Renal pelvis (tissue), 4 donors: ENCODE results near the gene CNOT1. TPM values are rescaled to one million over a fixed set of nuclear protein-coding genes. Genes with fewer than 3 reads are reported as not detected.
"Not testable (repeated sequence)": the region's sequence is repeated elsewhere in the genome, so short reads cannot be mapped to it uniquely, and the experiment has no call there.

Experiments
- DNase-seq: peaks from one replicate; pipeline ENCODE4 v3.0.0-alpha.2; 2013
- polyA plus RNA-seq, 3 donors: library from polyadenylated mRNA; unstranded; fragments of 120-200 nt; gene quantifications; one replicate each; pipeline ENCODE4 v1.2.1, GENCODE V29; 2013; ENCODE audit not compliant: insufficient read length in 3 of 3

The CNOT1 gene
- polyA plus RNA-seq, 3 donors: 182 to 226 (median 194) TPM

GRCh38 chr16:58584831-58585505, 44.7 kb downstream of the CNOT1 start:
- no peak for DNase-seq

DNA sequence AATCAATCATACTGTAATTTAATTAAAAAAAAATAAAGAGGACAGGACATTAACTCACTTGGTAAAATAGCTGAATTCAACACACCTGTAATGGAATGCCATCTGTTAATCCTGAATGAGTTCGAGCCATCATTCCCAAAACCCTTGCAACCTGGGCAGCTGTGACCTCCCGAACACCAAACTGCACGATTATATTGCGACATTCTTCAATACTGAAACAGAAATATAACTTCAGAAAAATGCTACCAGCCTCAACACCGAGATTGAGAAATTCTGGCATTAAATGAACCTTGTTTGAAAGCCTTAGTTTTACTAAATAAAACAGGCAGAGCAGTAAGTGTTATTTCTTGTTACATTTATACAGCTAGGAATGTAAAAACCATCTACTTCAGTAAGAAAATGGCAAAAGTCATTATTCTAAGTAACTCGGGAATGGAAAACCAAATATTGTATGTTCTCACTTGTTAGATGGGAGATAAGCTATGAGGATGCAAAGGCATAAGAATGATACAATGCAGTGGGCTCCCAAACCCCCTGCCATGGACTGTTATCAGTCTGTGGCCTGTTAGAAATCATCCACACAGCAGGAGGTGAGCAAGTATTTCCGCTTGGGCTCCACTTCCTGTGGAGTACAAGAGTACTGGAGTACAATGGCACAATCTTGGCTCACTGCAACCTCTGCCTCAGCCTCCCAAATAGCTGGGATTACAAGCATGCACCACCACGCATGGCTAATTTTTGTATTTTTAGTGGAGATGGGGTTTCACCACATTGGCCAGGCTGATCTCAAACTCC, 46.5 kb downstream of the CNOT1 start:
- no peak for DNase-seq

GRCh38 chr16:58582133-58582532, 47.5 kb downstream of the CNOT1 start:
- no peak for DNase-seq

- DNase-seq: no peak
Observed at GRCh38 chr16:58579587-58579986, 50.0 kb downstream of the CNOT1 start.

DNA sequence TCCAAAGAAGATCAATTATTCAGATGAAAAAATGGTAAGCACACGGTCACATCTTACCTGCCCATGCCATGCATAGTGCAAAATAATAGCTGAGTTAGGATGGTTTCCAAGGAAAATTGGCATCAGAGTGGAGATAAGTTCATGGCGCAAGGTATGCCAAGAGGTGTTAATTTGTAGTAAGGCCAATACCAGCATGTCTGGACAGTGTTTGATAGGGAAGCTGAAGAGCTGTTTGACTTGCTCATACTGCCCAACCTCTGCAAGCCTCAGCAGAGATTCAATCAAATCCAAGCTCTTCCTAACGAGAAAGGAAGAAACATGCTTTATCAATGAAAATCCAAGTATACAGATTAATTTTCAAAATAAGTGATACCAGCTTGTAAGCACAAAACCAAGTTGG, 51.0 kb downstream of the CNOT1 start:
- no peak for DNase-seq

GRCh38 chr16:58577141-58577540, 52.5 kb downstream of the CNOT1 start:
- no peak for DNase-seq

GRCh38 chr16:58574895-58575294, 54.7 kb downstream of the CNOT1 start:
- DNase-seq: no peak

- not testable (repeated sequence) for DNase-seq
Observed at GRCh38 chr16:58565697-58566096, 63.9 kb downstream of the CNOT1 start.

- no peak for DNase-seq
Observed at GRCh38 chr16:58563775-58564174, 65.9 kb downstream of the CNOT1 start.

- DNase-seq: no peak
Observed at GRCh38 chr16:58563235-58563634, 66.4 kb downstream of the CNOT1 start.

DNA sequence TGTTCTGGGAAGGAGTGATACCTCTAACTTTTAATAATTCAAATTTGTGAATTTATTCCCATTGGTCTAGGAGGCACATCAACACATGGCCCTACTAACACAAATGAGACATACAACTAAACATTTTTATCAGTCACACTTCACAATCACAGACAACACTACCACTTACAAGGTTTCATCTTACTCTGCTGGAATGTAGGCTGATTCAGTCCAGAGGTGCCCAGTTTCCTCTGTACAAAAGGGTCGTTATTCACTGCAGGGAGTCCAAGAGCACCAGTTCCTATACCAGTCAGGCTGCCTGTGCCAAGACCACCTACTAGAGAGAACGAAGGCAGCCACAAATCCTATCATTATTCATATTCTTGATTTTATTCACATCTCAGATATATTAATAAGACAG, 72.9 kb downstream of the CNOT1 start:
- DNase-seq: no peak

DNA sequence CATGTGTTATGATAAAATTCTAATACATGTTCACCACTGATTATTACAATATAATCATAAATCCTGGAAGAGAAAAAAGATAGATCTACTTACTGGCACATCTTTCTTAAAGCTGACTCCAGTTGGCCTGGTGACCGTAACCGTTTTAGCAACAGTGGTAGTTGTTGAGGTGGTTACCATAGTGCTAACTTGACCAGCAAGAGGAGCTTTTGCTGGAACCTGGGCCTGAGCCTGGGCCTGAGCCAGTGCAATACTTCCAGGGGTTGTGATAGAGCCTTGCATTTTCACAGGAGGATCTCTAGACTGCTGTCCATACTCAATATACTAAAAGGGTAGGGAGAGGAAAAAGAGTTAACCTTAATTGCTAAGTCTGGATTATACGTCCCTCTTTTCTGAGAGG, 78.1 kb downstream of the CNOT1 start:
- DNase-seq: no peak

- DNase-seq: no peak
Observed at GRCh38 chr16:58548378-58548777, 81.2 kb downstream of the CNOT1 start.

- no peak for DNase-seq
Observed at GRCh38 chr16:58543685-58544084, 85.9 kb downstream of the CNOT1 start.

- DNase-seq: no peak
Observed at GRCh38 chr16:58542291-58542690, 87.3 kb downstream of the CNOT1 start.

- DNase-seq: no peak
Observed at GRCh38 chr16:58541711-58542110, 87.9 kb downstream of the CNOT1 start.

GRCh38 chr16:58537124-58537906, 92.3 kb downstream of the CNOT1 start:
- DNase-seq: no peak

GRCh38 chr16:58536278-58536677, 93.3 kb downstream of the CNOT1 start:
- DNase-seq: no peak

- DNase-seq: no peak
Observed at GRCh38 chr16:58535100-58535499, 94.5 kb downstream of the CNOT1 start.

DNA sequence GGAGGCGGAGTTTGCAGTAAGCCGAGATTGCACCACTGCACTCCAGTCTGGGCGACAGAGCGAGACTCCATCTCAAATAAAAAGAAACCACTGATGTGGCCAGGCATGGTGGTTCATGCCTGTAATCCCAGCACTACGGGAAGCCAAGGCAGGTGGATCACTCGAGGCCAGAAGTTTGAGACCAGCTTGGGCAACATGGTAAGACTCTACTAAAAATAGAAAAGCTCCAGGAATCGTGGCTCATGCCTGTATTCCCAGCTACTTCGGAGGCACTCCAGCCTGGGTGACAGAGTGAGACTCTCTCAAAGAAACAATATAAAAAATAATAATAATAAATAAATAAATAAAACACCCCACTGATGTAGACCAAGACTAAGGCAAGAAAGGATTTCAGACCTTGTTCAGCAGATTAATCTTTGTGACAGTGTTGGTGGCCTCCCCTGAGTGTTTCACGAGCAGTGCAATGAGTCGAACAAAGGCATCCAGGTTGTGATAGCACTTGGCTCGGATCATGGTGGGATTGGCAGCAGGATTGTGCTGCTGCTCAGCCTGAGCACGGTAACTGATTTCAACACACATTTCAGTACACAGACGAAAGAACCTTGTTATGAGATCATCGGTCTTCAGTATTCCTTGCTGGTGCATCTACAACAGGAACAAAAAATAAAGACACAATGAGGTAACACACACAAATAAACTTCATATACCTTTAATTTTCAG, 95.7 kb downstream of the CNOT1 start:
- no peak for DNase-seq

DNA sequence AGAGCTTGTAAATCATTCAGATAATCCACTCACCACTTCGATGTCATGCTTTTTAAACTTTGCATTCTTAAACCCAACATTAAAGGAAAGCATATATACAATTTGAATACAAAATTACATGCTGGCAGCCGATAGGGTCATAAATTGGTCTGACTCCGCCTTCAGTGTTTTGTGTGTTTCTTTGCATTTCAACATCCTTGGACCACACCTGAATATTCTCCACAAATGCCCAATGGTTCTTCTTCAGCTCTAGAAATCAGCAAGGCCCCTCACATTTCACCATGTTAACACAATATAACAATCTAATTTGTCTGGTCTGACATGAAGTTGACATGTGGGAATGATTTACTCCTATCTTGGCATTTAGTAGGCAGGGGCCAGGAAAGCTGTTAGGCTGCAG, 97.2 kb downstream of the CNOT1 start:
- no peak for DNase-seq

DNA sequence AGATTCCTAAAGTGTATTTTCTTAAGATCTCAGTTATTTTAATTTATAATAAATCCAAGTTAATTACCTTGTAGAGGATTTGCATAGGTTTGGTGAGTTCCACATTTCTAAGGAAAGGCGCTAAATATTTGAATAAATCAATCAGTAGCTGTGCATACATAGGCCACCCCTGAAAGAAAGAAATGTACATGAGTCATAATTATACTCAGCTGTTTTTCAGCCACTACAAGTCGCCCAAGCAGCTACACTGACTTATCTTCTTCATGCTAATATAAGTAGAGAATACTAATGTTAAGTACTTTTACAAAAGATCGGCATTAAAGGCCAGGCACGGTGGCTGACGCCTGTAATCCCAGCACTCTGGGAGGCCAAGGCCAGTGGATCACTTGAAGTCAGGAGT, 99.4 kb downstream of the CNOT1 start:
- DNase-seq: no peak
